ENCODE results near the gene PFKFB3. TPM values are rescaled to one million over a fixed set of nuclear protein-coding genes. Genes with fewer than 3 reads are reported as not detected.

PFKFB3 gene
- total and polyA plus RNA-seq, 2 of the 13 experiments (the other 11 are each of a cell fraction or from before 2014, with no cell fraction given): 1.2 to 13.3 TPM

DNA sequence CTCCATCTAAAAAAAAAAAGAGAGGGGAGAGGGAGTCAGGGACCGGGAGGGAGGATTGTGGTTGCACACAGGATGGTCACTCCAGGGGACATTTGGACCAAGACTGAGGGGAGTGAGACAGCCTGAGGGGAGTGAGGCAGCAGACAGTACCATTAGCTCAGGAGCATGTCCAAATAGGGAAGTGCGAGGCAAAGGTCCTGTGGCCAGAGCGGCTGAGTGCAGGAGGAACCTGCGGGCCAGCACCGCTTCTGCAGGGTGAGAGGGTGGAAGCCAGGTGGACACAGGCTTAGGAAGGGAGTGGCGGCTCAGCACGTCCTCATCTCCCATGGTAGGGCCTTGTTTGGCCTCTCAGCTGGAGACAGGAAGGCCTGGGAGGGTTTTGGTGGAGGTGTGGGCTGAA lies 48.9 kb upstream of the PFKFB3 start:
- POLR2A ChIA-PET: no interaction called here
- DNase-seq (ENCODE audit: low spot score): no peak
- in situ Hi-C loops (cut with HindIII; ENCODE audit: extremely low pct_ligation_motif_present, low pct_unique_long_range_greater_than_20kb) (no loop called here), intact Hi-C loops (cut with micrococcal nuclease; ENCODE audit: unreplicated experiment) (no loop called here)
- no peaks in the 10 kb centered on the region for H3K79me2 ChIP-seq (ENCODE audit: insufficient read depth, low read length)
- no peak overlapping the region for H3K4me2 ChIP-seq (ENCODE audit: low read depth, low read length)
- H3K4me1 ChIP-seq (ENCODE audit: insufficient read depth, low read length): peaks cover 5% of the 10 kb centered on the region; the same call in 1 of the 2 replicates
- no peaks in the 10 kb centered on the region for H3K36me3 ChIP-seq (replicated peaks in 1 of 2; ENCODE audit: control insufficient read depth in 1 of 2, insufficient read depth in 2 of 2, low read length in 2 of 2)
- H2AFZ ChIP-seq (ENCODE audit: low read length): no peak overlapping the region
- no peak for TF ChIP-seq ZNF292 (CRISPR knock-in tag; IDR thresholded peaks at IDR 0.05; ENCODE audit: borderline replicate concordance, low read depth)
- no peak for TF ChIP-seq CBX5 (CRISPR knock-in tag; IDR thresholded peaks at IDR 0.05; ENCODE audit: borderline replicate concordance)
- no peak for TF ChIP-seq SALL2 (CRISPR knock-in tag; IDR thresholded peaks at IDR 0.05)
- no peak for TF ChIP-seq BCL6 (CRISPR knock-in tag; IDR thresholded peaks at IDR 0.05)
- TF ChIP-seq ZNF747 (CRISPR knock-in tag; IDR thresholded peaks at IDR 0.05; ENCODE audit: borderline replicate concordance): no peak
- TF ChIP-seq GTF2F1 (IDR thresholded peaks at IDR 0.05; ENCODE audit: low read length): no peak
- TF ChIP-seq TBX2 (CRISPR knock-in tag; IDR thresholded peaks at IDR 0.05; ENCODE audit: borderline replicate concordance): no peak
- TF ChIP-seq, protein P1, sequence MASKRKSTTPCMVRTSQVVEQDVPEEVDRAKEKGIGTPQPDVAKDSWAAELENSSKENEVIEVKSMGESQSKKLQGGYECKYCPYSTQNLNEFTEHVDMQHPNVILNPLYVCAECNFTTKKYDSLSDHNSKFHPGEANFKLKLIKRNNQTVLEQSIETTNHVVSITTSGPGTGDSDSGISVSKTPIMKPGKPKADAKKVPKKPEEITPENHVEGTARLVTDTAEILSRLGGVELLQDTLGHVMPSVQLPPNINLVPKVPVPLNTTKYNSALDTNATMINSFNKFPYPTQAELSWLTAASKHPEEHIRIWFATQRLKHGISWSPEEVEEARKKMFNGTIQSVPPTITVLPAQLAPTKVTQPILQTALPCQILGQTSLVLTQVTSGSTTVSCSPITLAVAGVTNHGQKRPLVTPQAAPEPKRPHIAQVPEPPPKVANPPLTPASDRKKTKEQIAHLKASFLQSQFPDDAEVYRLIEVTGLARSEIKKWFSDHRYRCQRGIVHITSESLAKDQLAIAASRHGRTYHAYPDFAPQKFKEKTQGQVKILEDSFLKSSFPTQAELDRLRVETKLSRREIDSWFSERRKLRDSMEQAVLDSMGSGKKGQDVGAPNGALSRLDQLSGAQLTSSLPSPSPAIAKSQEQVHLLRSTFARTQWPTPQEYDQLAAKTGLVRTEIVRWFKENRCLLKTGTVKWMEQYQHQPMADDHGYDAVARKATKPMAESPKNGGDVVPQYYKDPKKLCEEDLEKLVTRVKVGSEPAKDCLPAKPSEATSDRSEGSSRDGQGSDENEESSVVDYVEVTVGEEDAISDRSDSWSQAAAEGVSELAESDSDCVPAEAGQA (IDR thresholded peaks at IDR 0.05; ENCODE audit: low read depth): no peak
- TF ChIP-seq, protein P1 (CRISPR knock-in tag; IDR thresholded peaks at IDR 0.05; ENCODE audit: borderline replicate concordance): no peak
- TF ChIP-seq HOXD1 (CRISPR knock-in tag; IDR thresholded peaks at IDR 0.05): no peak
- TF ChIP-seq TAF15 (IDR thresholded peaks at IDR 0.05; ENCODE audit: low read depth, low read length, poor library complexity, severe bottlenecking): no peak
- TF ChIP-seq, protein P2, sequence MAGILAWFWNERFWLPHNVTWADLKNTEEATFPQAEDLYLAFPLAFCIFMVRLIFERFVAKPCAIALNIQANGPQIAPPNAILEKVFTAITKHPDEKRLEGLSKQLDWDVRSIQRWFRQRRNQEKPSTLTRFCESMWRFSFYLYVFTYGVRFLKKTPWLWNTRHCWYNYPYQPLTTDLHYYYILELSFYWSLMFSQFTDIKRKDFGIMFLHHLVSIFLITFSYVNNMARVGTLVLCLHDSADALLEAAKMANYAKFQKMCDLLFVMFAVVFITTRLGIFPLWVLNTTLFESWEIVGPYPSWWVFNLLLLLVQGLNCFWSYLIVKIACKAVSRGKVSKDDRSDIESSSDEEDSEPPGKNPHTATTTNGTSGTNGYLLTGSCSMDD (CRISPR knock-in tag; IDR thresholded peaks at IDR 0.05): no peak
- TF ChIP-seq NAIF1 (CRISPR knock-in tag; IDR thresholded peaks at IDR 0.05; ENCODE audit: borderline replicate concordance): no peak
- TF ChIP-seq, protein P3, sequence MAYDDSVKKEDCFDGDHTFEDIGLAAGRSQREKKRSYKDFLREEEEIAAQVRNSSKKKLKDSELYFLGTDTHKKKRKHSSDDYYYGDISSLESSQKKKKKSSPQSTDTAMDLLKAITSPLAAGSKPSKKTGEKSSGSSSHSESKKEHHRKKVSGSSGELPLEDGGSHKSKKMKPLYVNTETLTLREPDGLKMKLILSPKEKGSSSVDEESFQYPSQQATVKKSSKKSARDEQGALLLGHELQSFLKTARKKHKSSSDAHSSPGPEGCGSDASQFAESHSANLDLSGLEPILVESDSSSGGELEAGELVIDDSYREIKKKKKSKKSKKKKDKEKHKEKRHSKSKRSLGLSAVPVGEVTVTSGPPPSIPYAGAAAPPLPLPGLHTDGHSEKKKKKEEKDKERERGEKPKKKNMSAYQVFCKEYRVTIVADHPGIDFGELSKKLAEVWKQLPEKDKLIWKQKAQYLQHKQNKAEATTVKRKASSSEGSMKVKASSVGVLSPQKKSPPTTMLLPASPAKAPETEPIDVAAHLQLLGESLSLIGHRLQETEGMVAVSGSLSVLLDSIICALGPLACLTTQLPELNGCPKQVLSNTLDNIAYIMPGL (CRISPR knock-in tag; IDR thresholded peaks at IDR 0.05; ENCODE audit: borderline replicate concordance in 1 of 2, low read depth in 1 of 2): no peak
- no TSS peak for BruUV-seq (replicated peaks)
- H3K9ac ChIP-seq (ENCODE audit: insufficient read depth, low read depth, low read length): no peak overlapping the region
- H3K27ac ChIP-seq (ENCODE audit: extremely low read length, insufficient read depth, low read length): no peak overlapping the region
- no peaks in the 10 kb centered on the region for H4K20me1 ChIP-seq (ENCODE audit: insufficient read depth, low read length)
- CTCF ChIA-PET (ENCODE audit: low intra/inter-chr PET ratio, low total read pairs): no interaction called here
- no peaks in the 10 kb centered on the region for H3K27me3 ChIP-seq (ENCODE audit: control insufficient read depth in 1 of 2, insufficient read depth in 2 of 2, low read length in 2 of 2)
- no peak for FAIRE-seq
- 54% methylated on average over 2 of the region's 7 CpGs for WGBS (ENCODE audit: low lambda C conversion rate)
- no peaks in the 10 kb centered on the region for H3K9me3 ChIP-seq (ENCODE audit: low read length)
- ATAC-seq: no peak
- no peak overlapping the region for H3K4me3 ChIP-seq (replicated peaks in 1 of 3; ENCODE audit: insufficient read depth in 1 of 3, low read depth in 2 of 3, low read length in 3 of 3)
